ENCODE data around the gene KLHL30. TPM values are rescaled to one million over a fixed set of nuclear protein-coding genes. Genes with fewer than 3 reads are reported as not detected.

The KLHL30 gene
- total RNA-seq, 1 experiment from 2014 or later: 0.64 TPM

GRCh38 chr2:238098901-238099713 lies 39.4 kb upstream of the KLHL30 start:
- no peak overlapping the region for H3K27ac Mint-ChIP-seq (ENCODE audit: unreplicated experiment)

GRCh38 chr2:238099714-238100048 lies 38.8 kb upstream of the KLHL30 start:
- H3K9me3 Mint-ChIP-seq (ENCODE audit: low read depth, unreplicated experiment): no peaks in the 10 kb centered on the region
- H3K27ac Mint-ChIP-seq (ENCODE audit: unreplicated experiment): no peak overlapping the region
- no peak for TF ChIP-seq CTCF (IDR thresholded peaks at IDR 0.05; ENCODE audit: unreplicated experiment)
- BruUV-seq (replicated peaks): no TSS peak
- no peaks in the 10 kb centered on the region for H3K27me3 Mint-ChIP-seq (ENCODE audit: unreplicated experiment)
- CTCF ChIA-PET: no interaction called here
- H3K4me3 Mint-ChIP-seq (ENCODE audit: low read depth, unreplicated experiment): no peak overlapping the region
- peaks cover 9% of the 10 kb centered on the region for H3K36me3 Mint-ChIP-seq (ENCODE audit: insufficient read depth, unreplicated experiment)
- H3K4me1 Mint-ChIP-seq (ENCODE audit: low read depth, unreplicated experiment): no peaks in the 10 kb centered on the region
- DNase-seq: no peak
- intact Hi-C loops (cut with micrococcal nuclease; ENCODE audit: unreplicated experiment): no loop called here

More at GRCh38 chr2:238098901-238099713, 39.4 kb upstream of the KLHL30 start:
- intact Hi-C loops (cut with micrococcal nuclease; ENCODE audit: unreplicated experiment): no loop called here
- CTCF ChIA-PET: interaction anchor here (1.0 kb wide), 1 partner anchor 39 kb away, joined by 3 read pairs; the partner anchor contains the start of gene SCLY
- Mint-ChIP-seq H3K36me3 (ENCODE audit: insufficient read depth, unreplicated experiment) (peaks cover 9% of the 10 kb centered on the region), H3K27me3 (ENCODE audit: unreplicated experiment) (no peaks in the 10 kb centered on the region), H3K4me3 (ENCODE audit: low read depth, unreplicated experiment) (no peak overlapping the region), H3K9me3 (ENCODE audit: low read depth, unreplicated experiment) (no peaks in the 10 kb centered on the region), H3K4me1 (ENCODE audit: low read depth, unreplicated experiment) (no peaks in the 10 kb centered on the region)
- TSS peak; percentile 79 for BruUV-seq (replicated peaks)
- DNase-seq: no peak
- no peak for TF ChIP-seq CTCF (IDR thresholded peaks at IDR 0.05; ENCODE audit: unreplicated experiment)

GRCh38 chr2:238100049-238100820 lies 38.2 kb upstream of the KLHL30 start, which contains the start of gene ESPNL:
ESPNL (plus strand) TSS chr2:238100340; CDS start chr2:238100420, 80 bp downstream.
- no peak for DNase-seq
- Mint-ChIP-seq H3K36me3 (ENCODE audit: insufficient read depth, unreplicated experiment) (peaks cover 9% of the 10 kb centered on the region), H3K4me1 (ENCODE audit: low read depth, unreplicated experiment) (no peaks in the 10 kb centered on the region), H3K27ac (ENCODE audit: unreplicated experiment) (no peak within 1 kb of the TSS), H3K4me3 (ENCODE audit: low read depth, unreplicated experiment) (no peak within 1 kb of the TSS), H3K9me3 (ENCODE audit: low read depth, unreplicated experiment) (no peaks in the 10 kb centered on the region), H3K27me3 (ENCODE audit: unreplicated experiment) (peaks cover 5% of the 10 kb centered on the region)
- CTCF ChIA-PET: no interaction called here
- intact Hi-C loops (cut with micrococcal nuclease; ENCODE audit: unreplicated experiment): no loop called here
- BruUV-seq (replicated peaks): no TSS peak
- no peak for TF ChIP-seq CTCF (IDR thresholded peaks at IDR 0.05; ENCODE audit: unreplicated experiment)

DNA sequence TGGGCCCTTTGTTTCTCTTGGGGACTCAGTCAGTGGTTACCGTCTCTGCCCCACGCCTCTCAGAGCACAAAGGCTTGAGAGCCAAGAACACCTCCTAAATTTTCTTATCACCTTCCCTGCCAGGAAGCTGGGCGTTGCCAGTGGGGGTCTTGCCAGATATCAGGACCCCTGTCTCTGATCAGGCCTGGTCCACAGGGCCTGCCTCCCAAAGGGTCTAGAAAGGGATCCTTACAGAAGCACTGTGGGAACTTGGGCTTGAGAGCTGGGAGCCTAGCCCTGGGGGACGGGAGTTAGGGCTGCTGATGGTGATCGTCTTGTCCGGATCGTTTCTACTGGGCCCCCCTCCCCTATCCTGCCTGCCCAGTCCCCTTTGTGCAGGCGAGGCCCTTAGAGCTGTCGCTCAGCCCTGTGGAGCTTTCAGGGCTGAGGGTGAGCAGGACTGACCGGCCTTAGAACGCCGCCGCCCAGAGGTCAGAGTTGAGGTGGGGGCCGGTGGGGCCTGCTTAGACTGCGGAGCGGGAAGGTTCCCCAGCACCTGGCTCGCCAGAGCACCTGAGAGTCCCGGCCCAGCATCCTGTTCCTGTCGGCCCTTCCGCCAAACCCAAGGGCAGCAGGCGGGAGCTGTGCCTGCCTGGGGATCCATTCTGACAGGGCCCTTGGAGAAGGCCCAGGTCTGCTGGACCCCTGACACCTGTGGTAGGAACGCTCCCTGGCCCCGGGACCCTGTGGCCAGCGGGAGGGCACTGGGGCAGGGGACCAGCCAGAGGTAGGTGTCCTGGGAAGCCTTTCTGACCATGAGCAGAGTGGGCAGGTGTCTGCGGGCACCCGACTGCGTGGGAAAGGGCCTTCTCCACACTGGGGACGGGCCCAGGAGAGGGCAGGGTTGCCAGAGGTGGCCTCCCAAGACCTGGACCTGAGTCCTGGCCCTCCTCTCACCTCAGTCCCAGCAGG lies 37.4 kb upstream of the KLHL30 start:
- CTCF ChIA-PET: no interaction called here
- H3K27me3 Mint-ChIP-seq (ENCODE audit: unreplicated experiment): peaks cover 13% of the 10 kb centered on the region
- BruUV-seq (replicated peaks): no TSS peak

More for the DNA sequence above, 37.4 kb upstream of the KLHL30 start:
- TF ChIP-seq CTCF (IDR thresholded peaks at IDR 0.05; ENCODE audit: unreplicated experiment): no peak
- Mint-ChIP-seq H3K27ac (ENCODE audit: unreplicated experiment) (no peak overlapping the region), H3K4me3 (ENCODE audit: low read depth, unreplicated experiment) (no peak overlapping the region), H3K9me3 (ENCODE audit: low read depth, unreplicated experiment) (no peaks in the 10 kb centered on the region), H3K36me3 (ENCODE audit: insufficient read depth, unreplicated experiment) (peaks cover 9% of the 10 kb centered on the region), H3K4me1 (ENCODE audit: low read depth, unreplicated experiment) (no peaks in the 10 kb centered on the region)
- no peak for DNase-seq
- intact Hi-C loops (cut with micrococcal nuclease; ENCODE audit: unreplicated experiment): no loop called here
